SIG-M5 (cell line): ENCODE data around the gene PHF5A.
"Not testable (repeated sequence)": the region's sequence is repeated elsewhere in the genome, so short reads cannot be mapped to it uniquely, and the experiment has no call there.

Experiments
- DNase-seq: peaks from one replicate; lab custom pipeline; 2025; lab: John Stamatoyannopoulos, UW

Gene PHF5A

DNA sequence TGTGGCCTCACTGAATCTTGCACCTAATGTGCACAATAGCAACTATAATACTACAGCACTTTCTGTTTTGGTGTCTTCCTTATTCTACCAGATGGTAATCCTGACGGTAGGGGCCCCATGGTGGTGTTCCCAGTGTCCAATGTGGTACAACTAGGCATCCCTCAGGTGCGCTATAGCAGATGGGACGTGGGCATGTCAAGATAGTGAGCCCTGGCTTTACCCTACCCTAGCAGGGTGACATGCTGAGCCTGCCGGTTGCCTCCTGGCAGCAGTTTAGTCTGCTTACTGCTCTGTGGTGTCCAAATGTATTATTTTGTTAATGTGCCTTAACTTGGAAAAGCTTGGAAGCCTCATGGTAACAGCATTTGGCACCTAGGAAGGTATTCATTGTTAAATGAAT is 19.6 kb upstream of the PHF5A start:
- no peak for DNase-seq

DNA sequence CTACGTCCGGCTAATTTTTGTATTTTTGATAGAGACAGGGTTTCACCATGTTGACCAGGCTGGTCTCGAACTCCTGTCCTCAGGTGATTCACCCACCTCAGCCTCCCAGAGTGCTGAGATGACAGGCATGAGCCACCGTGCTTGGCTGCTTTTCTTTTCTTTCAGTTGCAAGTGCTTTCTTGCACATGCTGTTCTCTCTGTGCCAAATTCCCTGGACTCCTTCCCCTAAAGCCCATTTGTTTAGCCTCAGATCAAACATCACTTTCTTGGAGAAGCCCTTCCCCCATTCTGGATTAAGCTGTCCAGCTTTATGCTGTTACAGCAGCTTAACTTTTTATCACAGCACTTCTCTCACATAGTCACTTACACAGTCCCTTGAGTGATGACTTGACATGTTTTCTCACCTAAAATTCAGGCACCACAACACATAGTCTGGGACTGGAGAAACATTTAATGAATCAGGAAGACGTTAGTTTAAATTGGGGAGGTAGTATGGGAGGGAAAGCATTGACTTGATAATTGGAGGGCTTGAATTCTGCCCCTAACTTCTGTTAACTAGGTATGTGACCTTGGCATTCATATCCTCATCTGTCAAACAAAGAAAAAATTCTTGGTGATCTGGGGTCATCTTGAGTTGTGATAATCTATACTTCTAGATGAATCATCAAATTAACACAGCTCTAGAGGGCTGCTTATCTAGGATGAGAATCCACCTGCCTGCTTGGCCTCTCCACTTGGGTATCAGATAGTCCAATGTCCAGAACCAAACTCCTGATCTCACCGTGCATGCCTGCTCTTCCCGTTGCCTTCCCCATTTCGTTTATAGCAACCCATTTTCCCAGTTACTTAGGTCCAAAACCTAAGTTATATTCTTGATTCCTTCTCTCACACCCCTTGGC is 18.8 kb upstream of the PHF5A start:
- DNase-seq, result no peak

DNA sequence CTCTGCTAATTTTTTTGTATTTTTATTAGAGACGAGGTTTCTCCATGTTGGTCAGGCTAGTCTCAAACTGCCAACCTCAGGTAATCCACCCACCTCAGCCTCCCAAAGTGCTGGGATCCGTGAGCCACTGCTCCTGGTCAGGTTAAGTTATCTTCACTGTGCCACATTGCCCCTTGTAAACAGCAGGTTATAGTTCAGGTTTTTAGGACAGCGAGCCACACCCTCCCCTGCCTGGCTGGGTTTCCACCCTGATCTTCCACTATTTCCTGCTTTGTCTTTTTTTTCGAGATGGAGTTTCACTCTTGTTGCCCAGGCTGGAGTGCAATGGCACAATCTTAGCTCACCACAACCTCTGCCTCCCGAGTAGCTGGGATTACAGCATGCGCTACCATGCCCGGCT is 16.5 kb upstream of the PHF5A start:
- no peak for DNase-seq

DNA sequence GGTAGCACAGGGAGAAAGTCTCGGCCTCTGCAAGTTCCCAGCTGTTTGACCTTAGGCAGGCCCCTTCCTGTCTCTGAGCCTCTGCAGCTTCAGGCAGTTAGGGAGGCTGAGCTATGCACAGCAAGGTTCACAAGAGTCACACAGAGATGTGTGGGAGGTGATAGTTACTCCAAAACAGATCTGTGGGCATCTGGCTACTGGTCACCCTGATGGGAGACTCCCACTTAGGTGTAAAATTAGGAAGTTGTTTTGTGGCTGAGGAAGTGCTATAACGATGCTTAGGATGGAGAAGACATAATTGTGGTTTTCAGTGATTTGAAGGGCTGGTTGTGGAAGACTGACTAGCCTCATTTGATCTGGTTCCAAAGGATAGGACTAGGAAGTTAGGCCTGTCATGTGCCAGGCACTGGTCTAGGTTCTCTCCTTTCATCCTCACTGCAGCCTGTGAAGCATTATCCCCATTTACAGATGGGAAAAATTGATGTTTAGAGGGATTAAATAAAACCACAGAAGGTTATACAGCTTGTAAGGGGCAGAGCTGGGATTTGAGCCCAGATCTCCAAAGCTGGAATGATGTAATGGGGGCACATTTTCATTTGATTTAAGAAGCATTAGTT is 13.9 kb upstream of the PHF5A start:
- DNase-seq, result no peak

DNA sequence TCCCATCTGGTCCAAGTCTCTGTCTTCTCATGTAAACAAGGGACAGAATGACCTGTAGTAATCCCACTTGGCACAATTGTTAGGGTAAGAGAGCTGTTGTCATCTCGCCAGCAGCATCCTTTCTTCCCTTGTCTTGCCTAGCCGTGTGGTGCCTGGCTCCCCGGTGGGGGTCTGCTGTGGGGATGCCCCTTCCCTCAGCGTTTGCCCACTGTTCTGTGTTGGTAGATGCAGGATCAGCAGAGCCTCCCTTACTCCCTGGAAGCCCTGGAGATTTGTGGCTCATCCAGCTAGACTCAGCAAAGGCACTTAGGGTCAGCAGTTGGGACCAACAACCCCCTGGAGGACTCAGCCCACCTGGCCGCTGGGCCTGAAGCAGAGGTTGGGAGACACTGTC is 13.4 kb upstream of the PHF5A start:
- DNase-seq, result no peak

DNA sequence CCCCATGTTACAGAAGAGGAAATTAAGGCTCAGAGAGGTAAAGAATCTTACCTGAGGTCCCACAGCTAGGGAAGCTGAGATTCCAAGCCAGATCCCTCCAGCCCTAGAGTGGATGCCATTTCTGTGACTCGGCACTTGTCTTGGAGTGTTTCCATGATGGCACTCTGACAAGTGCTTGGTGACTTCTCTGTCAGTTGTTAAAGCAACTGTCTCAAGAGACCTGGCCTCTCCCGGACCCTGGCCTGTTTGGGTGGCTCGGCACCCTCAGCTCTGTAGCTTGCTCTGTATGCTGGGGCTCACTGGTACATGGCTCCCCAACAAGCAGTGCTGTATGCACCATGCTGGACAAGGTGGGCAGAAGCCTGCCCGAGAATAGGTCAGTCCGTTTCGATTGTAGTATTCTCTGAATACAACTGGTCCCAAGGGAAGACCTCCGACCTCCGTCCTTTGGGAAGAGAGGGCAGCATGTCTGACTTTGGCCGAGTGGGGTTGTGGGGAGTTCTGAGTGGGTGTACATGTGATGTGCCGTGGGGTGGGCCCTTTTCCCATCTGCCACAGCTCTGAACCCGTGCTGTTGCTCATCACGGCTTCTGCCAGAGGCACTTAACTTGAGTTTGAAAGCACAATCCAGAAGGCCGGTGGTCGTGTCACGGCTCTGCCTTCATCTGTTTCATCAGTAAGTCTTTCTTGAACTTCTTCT is 12.8 kb upstream of the PHF5A start:
- DNase-seq, result no peak

DNA sequence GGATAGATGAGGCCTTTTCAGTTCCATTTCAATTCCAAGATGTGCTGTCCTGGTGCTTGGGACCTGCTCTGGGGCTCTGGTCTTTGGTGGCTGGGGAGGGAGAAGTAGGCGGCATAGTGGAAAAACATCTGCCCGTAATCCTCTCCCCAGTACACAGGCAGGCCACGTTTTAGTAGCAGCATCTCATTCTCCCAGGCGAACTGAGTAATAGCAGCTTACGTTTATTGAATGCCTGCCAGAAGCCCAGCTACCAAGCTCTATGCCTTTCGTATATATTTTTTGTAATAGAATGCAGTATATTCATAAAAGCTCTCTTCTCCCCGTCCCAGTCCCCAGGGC is 11.9 kb upstream of the PHF5A start:
- no peak for DNase-seq

DNA sequence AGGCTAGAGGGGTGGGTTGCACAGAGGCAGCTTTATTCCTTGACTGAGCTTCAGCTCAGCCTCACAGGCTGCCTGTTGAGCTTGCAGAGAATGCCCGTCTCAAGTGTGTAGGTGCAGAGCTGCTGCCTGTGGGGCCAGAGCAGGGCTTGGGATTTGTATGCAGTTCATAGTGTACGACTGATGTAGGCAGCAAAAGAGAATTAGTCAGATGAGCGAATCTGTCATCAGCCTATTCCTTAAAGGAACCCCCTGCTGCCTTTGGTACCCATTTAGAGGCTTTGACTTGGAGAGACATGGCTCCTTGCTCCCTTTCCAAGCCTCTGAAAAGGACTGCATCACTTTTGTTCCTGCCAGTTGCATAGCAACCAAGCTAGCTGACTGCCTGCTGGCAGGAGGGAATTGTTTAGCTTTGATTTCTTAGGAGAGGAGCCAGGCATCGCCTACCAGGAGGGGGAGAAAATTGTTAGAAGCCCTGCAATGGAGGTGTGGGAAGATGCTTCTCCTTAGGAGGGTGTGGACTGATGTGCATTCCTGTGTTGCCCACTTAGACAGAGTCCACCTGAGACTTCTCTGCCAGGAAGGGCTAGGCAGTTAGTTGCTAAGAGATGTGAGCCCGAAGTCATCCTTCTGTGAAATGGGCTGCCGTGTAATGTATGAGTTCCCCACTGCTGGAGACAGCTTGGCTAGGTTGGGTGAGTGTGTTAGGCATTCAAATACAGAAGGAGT is 11.3 kb upstream of the PHF5A start:
- no peak for DNase-seq

DNA sequence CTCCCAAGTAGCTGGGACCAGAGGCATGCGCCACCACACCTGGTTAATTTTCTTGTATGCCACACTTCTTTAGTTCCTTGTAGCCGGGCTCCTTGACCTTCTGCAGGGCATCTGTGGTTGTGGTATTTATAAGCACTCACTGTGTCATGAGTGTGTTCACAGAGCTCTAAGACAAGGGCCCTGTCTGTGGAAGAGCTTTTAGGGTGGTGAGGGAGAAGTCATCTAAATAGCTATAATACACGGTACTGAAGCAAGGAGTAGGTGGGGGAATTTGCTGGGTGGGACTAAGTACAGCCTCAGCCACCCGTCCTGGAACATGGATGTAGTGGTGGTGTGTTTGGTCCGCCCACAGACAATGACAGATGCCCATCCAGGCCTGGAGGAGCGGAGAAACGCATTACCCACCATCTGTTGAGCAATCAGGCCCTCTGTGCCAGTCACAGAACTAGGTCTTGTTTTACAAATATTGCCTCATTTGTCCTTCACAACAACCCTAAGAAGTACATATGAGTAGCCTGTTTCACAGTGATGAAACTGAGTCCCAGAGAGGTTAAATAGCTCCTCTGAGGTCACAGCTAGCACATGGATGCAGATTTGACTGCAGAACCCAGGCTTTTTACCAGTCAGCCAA is 10.5 kb upstream of the PHF5A start:
- DNase-seq, result peak; percentile 51

DNA sequence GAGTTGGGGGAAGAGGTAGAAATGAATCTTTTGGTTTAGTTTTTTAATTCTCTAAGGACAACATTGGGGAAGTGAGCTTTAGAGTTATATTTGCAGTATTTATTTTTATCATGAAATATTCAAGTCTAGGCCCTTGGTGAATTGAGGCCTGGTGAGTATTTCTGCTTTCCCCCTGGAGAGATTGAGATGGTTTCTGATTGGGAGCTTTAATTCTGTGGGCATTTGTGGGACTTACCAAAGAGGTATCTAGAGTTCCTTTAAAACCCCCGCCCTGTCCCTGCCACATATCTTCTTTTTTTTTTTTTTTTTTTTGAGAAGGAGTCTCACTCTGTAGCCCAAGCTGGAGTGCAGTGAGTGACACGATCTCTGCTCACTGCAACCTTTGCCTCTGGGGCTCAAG is 10.0 kb upstream of the PHF5A start:
- DNase-seq, result no peak

DNA sequence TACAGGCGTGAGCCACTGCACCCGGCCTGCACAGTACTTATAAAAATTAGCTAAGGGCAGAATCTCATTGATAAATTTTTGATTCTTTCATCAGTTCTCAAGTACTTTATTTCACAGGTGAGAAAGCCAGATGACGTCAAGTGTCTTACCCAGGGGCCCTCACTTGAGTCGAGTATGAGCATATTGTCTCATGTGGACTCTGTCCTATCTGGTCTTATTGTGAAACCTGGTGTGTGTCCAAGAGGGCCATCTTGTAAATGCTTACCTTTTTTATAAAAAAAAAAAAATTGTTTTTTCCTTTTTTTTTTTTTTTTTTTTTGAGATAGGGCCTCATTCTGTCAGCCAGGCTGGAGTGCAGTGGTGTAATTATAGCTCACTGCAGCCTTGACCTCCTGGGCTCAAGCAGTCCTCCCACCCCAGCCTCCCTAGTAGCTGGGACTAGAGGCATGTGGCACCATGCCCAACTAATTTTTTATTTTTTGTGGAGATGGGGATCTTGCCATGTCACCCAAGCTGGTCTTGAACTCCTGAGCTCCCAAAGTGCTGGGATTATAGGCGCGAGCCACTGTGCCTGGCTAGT is 6.5 kb upstream of the PHF5A start:
- no peak for DNase-seq

DNA sequence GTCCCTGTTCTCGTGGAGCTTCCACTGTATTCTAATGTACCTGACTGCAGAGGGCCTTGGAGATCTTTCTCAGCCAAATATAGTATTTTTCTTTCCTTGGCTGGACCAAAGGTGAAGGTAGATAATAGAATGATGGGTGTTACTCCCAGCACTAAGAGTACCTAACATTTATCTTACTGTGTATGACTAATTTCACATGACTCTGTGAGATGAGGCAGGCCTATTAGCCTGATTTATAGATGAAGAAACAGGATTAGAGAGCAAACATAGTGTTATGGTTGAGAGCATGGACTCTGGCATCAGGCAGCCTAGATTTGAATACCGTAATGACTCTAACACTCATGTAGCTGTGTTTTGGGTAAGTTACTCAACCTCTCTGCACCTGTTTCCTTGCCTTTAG is 3.1 kb upstream of the PHF5A start:
- no peak for DNase-seq

DNA sequence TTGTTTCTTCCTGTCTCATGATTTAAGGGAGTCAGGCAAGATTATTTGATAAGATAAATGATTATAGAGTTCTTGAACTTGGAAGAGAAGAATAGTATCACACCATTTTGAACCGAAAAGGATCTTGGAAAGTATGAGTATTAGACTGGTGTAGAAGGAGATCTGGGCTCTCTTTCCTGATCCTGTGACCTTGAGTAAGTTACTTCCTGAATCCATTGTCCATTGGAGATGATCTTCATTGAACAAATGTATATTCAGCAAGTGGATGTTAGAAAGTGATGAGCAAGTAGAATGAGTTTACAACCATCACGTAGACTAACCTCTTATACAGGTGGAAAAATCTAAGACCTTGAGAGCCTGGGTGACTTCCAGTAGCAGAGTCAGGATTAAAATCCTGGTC is 2.4 kb upstream of the PHF5A start:
- DNase-seq, result no peak

DNA sequence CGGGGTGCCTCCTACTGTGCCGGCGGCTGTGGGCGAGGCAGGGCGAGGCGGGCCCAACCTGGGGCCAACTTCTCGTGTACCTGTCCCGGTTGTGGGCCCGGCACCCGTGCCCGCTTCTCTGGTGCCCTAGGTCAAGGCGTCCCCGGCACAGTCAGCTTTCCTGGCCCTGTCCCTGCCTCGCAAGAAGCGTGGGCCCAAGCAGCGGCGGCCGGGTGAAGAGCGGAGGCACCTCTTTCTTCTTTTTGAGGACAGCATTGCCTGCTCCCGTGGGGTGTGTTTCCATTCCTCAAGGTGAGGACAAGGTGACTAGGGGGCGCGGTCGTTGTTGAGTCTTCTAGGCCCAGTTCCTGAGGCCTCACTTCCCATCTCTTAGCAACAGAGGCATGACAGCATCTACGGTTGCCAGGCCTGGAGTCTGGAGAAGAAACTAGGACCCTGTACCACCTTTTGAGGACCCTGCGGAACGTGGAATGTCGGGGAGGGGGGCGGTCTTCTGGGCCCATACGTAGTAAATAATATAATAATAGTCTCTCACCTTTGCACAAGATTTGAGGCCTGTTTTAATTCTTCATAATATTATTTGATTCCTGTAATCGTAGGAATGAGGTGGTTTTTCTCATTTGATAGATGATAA is 843 bp upstream of the PHF5A start:
- no peak for DNase-seq

DNA sequence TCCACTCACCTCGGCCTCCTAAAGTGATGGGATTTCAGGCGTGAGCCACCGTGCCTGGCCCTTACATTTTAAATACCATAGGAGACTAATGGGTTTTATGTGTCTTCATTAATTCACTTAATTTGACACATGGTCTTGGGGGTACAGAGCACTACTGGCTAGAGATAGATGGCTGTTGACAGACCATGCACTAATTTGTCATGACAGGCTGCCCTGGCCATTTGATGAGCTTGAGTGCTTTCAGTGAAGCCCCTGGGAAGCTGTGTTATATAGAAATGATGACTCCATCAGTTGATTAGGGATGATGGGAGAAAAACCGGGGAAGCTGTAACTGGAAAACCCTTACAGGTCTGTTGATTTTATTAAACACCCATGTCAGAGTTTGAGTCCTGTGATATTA is 6.6 kb downstream of the PHF5A start:
- DNase-seq, result no peak

DNA sequence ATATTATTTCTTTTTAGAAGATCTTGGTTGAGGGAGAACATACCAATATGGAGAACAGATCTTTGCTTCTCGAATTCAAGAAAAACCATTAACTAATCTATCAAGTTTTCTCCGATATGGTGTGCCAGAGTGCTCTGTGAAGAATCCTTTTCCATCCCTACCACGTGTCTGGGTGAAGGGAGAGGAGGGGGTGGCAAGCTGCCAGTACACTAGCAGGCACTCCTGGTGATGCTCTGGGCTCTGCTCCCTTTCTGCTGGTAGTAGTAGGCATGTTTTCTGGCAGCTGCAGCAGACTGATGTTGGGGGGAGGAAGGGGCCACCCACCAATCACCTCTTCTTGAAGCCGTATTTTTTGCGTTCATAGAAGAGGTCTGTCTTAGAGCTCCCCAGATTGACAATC is 8.4 kb downstream of the PHF5A start:
- DNase-seq, result not testable (repeated sequence)

DNA sequence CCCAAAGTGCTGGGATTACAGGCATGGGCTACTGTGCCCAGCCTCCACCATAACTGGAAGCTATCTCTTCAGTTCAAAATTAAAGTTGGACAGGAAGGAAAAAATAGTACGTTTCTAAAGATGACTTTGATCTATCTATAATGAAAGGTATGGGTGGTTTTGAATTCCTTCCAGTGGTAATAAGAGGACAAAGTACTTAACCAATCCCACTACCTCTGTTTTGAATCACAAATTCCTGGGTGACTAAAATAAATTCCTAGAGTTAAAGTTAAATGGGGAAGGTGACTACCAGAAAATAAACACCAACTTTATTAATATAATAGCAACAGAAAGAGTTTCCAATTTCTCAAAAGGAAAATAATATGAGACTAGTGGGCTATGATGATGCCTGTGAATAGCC is 9.1 kb downstream of the PHF5A start:
- no peak for DNase-seq

DNA sequence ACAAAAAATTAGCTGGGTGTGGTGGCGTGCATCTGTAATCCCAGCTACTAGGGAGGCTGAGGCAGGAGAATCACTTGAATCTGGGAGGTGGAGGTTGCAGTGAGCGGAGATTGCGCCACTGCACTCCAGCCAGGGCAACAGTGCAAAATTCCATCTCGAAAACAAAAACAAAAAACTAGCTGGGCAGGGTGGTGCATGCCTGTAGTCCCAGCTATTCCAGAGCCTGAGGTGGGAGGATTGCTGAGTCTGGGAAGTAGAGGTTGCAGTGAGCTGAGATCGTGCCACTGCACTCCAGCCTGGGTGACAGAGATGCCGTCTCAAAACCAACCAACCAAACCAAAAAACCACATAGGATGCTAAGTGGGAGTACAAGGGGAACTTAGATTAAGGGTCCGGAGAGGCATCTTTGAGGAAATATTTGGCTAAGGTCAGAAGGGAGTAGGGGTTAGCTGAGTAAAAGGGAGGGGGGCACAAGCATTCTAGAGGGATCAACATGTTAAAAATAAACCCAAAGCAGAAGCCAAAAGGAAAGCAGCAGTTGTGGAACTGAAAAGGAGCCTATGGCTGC is 10.2 kb downstream of the PHF5A start:
- DNase-seq, result no peak

DNA sequence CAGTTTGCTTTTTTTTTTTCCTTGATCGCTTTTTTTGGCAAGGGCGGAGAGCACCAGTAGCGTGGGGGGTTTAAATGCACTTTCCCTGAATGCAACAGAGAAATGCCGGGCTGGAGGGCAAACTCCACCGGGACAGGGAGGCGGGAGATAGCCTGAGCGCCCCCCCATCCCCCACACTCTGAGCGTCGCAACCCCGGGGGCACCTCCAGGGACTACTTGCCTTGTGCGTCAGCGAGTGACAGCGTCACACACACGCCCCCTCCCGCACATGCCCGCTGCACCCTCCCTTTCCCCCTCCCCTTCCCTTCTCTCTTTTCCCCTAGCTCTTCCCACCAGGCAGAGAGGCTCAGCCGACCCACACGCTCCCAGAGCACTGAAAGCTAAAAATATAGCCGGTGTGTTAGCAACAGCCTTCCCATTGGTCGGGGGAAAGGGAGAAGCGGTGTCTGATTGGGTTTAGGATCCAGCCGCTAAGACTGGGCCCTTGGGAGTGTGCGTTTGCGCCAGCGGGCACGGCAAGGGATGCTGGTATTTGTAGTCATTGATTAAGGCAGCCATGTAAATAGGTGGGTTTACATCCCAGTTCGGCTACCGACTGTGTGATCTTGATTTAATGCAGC is 20.2 kb downstream of the PHF5A start:
- peak; percentile 96 for DNase-seq

DNA sequence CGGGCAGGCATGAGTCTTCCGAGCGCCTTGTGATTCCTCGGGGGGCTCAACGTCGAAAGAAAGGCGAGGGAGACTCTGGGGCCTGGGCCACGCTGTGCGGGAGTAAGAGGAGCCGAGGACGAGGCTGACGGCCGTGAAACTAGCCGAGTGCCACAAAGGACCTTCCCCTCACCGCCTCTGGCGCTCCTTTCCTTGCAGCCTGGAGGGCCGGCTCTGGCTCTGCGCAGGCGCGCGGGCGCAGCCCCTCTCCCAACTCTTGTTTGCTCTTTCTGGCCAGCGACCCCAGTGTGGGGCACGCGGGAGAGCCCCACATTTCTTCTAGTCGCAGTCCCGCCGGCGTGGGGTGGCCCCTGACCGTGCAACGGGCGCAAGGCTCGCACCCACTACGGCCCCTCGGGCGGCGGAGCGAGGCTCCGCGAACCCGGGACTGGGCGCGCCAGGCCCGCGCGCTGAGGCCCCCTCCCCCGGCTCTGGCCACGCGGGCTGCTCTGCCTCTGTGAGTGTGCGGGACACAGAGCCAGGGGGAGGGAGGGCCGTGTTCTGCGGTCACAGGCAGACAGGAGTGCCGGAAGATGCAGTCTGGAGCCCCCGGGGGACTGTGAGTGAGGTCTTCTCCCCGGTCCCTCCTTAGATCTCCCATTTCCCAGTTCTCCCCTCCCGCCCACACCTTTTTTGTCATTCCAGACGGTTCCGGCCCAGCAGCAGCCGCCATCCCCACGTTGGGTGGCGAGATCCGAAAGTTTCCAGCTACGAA is 20.9 kb downstream of the PHF5A start:
- DNase-seq, result no peak
